ENCODE data around the gene FBXL7.

- TF ChIP-seq CTCF (conservative IDR thresholded peaks at IDR 0.05) (no peak), EZH2 (IDR thresholded peaks at IDR 0.05; ENCODE audit: low read depth) (no peak)
These were observed 7.4 kb upstream of the FBXL7 start for GRCh38 chr5:15492545-15492944.
